Skin of body (tissue), 2 donors: ENCODE data around the gene ANKRD52. TPM values are rescaled to one million over a fixed set of nuclear protein-coding genes. Genes with fewer than 3 reads are reported as not detected.
"Not testable (repeated sequence)": the region's sequence is repeated elsewhere in the genome, so short reads cannot be mapped to it uniquely, and the experiment has no call there.

Experiments used
- DNase-seq: peaks from one replicate; lab custom pipeline; 2025; lab: John Stamatoyannopoulos, UW
- total RNA-seq: library from RNA; depleted of rRNA; stranded (reverse); fragments of >200 nt; gene quantifications from one replicate; pipeline ENCODE4 v1.2.3, GENCODE V29; 2014

The ANKRD52 gene
- total RNA-seq, 1 donor from 2014 or later, result 11.0 TPM

DNA sequence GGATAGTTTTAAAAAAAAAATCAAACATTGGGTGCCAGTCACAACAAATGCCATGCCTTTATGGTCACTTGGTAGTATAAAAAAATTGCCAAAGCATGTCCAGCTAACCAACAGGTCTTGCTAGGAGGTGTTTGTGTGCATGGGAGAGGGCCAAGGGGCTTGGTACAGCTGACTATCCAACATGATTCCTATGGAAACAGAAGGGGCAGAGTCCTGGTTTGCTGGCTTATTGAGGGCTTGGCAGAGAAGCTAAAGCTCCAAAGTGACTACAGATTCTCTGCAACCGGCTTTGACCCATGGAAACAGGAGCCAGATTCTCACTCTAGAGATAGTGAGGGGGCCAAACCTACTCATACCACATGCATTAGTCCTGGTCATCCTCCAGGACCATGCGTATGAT lies 14.3 kb upstream of the ANKRD52 start:
- DNase-seq, result not testable (repeated sequence)

DNA sequence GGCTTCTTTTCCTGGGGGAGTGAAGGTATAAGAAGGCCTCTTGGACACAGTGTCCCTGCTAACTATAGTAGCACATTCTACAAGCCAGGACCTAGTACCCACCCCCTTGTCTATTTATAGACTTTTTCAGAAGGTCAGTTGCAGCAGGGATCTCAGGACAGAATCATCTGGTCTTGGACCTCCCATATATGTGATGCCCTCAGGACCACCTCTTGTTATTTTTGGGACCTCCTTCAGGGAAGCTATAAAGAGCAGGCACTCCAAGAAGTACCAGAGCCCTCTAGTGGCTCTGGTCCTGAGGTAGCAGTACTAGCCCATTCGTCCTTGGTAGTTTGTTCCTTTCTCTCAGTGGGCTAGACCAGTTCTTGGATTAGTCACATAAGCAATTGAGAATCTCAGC lies 12.8 kb upstream of the ANKRD52 start:
- no peak for DNase-seq

DNA sequence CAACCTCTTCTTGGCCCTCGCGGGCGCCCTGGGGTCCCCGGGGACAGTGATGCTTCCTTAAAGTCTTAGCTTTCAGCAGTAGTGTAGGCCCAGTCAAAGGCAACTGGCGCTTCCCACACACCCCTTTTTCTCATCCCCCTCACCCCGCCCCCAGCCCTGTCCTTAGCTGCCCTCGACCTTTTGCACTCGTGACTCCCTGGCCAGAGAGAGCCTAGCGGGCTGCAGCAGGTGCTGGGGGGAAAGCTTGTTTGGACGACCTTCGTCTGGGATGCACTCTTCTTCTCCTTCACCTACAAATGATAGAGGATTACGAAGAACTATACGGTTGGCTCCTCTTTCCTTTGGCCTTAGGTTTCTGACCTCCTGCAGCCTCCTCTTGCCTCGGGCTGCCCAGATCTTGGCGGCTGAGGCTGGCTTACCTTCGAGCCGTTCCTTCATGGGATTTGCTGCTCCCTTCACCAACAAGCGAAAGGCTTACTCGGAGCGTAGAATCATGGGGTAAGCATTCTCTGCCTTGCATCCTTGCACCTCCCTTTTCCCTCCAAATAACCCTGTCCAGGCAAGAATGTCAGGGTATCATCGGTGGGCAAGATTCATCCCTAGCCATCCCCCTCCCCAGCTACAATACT lies 9.4 kb upstream of the ANKRD52 start:
- DNase-seq, result no peak

DNA sequence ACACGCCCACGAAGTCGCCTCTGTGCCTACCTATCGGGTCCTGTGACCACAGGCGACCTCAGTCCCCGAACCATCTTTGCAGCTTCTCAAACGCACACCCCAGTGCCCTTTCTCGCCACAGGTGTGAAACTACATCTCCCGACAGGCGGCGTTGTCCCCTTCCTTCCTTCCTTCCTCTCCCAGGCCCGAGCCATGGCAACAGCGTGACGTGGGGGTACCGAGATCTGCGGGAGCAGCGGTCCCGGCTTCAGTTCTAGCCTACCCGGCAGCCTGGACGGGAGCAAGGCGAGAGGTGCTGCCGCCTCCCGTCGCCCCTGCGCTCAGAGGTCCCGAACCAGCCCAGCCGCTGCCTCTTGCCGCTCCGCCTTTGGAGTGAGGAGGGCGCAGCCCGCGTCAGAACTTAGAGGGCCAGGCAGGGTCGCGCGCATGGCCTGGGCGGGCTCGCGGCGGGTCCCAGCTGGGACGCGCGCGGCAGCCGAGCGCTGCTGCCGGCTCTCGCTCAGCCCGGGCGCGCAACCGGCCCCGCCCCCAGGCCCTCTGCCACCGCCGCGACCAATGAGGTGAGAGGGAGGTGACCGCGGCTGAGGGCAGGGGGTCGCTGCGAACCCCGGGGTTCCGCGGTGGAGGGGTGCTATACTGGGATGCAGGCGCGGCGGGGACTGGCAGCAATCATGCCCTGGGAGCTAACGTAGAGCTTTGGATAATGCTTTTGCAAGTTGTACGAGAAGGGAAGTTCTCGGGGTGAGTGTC lies 8.7 kb upstream of the ANKRD52 start, which contains the start of gene COQ10A:
Gene COQ10A (plus strand): TSS at position 250 of the 750 bp plus-strand sequence. CDS start 177 bp downstream, at position 427.
- DNase-seq, result peak; percentile 74

DNA sequence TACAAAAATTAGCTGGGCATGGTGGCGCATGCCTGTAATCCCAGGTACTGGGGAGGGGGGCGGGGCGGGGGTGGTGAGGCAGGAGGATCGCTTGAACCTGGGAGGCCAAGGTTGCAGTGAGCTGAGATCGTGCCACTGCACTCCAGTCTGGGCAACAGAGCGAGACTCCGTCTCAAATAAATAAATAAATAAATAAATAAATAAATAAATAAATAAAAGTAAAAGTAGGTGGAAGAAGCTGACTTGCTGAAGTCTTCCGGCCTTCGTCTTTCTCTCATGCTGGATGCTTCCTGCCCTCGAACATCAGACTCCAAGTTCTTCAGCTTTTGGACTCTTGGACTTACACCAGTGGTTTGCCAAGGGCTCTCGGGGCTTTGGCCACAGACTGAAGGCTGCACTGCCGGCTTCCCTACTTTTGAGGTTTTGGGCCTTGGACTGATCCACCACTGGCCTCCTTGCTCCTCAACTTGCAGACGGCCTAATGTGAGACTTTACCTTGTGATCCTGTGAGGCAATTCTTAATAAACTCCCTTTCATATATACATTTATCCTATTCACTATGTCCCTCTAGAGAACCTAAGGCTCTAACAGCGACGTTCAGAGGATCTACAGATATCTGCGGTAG lies 8.0 kb upstream of the ANKRD52 start:
- DNase-seq, result not testable (repeated sequence)

DNA sequence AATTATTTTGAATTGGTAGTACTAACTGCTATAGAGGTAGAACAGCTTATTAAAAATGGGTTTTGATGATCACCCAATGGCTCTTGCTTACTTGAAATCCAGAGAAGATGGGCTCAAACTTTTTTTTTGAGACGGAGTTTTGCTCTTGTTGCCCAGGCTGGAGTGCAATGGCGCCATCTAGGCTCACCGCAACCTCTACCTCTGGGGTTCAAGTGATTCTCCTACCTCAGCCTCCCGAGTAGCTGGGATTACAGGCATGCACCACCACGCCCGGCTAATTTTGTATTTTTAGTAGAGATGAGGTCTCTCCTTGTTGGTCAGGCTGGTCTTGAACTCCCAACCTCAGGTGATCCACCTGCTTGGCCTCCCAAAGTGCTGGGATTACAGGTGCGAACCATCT lies 4.8 kb upstream of the ANKRD52 start:
- DNase-seq, result not testable (repeated sequence)

DNA sequence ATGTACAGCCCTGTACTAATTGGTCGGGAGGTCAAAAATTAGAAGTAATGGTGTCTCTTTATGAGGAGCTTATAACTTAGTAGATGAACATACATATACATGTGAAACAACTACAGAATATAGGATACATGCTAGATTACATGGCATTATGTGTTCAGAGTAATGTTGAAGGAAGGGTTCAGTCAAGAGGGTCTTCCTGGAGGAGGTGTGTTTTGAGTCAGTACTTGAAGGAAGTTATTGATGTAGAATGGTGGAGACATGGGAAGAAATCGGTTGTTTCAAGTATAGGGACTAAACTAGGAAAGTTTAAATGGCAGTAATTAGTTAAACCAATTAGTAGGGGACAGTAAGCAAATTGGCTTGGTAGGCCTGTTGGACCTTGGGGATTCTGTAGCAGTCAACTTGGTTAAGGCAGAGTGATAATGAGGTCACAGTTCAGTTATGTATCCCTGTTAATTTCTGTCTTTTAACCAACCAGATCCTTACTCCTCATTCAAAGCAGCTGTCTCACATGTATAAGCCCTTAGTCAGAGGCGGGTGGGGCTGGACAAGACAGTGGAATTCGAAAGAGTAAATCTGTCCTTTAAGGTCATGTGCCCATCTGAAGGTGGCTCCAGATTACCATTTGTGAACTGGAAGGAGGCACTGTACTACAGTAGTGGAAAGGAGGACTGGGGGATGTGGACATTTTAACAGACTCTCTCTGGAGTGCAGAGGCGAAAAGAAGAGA lies 3.5 kb upstream of the ANKRD52 start:
- no peak for DNase-seq

DNA sequence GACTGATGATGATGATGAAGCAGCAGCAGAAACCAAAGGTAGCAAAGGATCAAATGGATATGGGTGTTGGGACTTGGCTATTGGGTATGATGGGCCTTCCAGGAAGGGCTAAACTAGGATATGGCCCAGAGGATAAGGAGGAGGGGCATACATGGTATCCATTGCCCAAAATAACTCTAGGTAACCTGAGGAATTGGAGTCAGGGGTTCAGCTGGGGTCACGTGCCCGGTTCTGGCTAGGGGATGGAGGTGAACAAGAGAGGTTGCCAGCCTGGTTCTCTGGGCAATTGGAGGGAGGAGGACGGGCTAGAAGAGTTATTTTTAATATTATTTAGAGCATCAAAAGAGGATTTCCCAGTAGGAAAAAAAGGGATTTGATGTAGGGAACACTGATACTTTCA lies 2.7 kb upstream of the ANKRD52 start:
- DNase-seq, result no peak

DNA sequence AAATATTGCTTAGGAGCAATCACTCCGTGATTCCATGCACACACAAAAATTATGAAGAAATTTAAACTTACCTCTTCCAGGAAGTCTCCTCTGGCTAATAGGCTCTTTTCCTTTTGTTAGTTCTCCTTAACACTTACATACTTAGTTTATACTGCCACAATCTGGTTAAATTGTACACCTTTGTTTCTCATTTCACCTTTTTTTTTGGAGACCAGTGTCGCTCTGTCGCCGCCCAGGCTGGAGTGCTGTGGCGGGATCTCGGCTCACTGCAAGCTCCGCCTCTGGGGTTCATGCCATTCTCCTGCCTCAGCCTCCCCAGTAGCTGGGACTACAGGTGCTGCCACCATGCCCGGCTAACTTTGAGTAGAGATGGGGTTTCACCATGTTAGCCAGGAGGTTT lies 2.2 kb upstream of the ANKRD52 start:
- no peak for DNase-seq

DNA sequence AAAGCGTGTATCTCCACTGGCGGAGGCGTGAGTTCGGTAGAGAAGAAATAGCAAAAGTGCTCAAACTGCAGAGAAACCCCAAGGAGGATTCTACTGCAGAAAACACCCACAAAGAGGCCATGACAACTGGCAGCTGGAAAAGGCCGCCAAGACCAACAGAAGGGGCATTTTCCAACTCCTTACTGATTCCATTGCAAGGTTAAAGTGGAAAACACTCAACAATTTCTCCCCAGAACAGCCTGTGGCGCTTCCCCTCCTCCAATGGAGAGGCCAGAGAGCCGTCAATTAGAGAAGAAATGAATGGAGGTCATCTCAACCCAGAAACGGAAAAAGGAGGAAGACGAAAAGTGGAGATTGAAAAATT lies 618 bp upstream of the ANKRD52 start:
- no peak for DNase-seq

DNA sequence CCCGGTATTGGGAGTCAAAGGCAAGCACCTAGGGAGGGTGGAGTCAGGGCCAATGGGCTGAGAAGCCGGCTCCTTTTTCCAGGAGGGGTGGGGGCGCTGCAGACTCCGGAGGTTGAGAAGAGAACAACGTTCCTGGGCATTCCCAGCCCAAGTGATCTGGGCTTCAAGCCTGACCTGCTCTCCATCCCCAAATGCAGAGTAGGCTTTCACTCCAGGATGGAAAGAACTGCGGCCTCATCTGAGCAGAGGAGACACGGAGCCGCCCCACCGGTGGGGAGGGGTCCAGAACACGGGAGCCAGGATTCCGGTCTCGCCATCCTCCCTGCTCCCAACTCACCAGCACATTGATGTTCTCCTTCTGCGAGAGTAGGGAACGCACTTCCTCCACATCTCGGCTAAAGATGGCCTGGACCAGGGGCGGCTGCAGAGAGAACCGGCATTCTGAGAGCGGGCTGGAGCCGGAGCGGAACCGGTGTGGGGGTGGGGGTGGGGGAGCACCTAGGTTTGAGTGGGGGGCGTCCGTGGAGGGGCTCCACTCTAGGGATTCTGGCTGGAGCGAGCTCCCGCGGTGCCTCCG lies 605 bp downstream of the ANKRD52 start:
- no peak for DNase-seq

DNA sequence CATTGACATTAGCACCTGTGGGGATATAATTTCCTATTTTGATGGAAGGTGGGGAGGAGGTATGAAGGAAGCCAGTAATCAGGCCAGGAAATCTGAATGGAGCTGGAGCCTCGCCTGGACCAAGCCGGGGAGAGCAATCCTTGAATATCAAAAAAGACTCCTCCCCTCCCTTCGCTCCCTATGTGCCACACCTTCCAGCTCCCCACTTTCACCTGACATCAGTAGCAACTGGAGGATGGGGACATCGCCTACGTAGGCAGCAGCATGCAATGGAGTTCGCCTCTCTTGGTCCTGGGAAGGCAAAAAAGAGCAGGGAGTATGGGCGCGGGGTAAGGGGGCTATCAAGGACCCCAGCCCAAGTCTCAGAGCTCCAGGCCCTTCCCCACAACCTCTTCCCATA lies 1.1 kb downstream of the ANKRD52 start:
- DNase-seq, result no peak

DNA sequence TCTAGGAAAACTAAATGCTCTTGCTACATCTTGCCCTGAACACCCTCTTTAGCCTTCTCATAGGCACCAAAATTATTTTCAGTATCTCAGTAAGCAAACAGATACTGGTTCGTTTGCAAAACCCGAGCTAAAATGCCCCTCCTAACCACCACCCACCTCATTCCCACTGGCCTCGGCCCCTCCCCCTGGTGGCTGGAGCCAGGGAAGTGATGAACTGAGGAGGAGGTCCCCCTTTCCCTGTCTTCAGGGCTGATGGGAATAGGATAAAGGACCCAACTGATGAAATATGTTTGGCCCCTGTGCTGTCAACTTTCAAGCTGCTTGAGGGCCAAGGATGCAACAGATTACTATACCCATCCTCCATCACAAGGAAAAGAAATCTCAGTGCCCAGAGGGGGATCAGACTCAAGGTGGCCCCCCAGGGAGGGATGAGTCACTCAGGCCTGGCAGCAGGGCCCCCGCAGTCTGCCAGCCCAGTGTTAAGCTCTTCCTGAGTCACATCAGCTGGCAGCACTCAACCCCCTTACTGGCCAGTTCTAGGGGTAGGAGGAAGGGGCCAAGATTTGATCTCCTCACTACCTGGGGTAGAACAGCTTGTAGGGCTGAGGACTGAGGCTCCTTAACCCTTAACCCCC lies 1.7 kb downstream of the ANKRD52 start:
- DNase-seq, result no peak

DNA sequence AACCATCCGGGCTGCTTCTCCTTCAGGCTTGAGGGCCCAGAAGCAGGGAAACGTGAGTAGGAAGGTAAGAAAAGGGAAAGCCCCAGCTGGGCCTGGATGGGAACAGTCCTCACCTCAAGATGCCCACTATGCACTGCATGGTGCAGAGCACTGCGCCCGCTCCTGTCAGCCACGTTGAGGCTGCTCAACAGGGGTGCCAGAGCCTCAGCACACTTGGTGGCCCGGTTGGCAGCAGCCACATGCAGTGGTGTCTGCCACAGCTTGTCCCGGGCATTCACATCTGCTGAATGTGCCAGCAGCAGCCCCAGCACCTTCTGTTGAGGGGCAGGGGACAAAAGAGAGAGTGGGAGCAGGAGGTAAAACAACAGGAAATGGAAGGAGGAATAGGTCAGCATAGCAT lies 2.5 kb downstream of the ANKRD52 start:
- no peak for DNase-seq

DNA sequence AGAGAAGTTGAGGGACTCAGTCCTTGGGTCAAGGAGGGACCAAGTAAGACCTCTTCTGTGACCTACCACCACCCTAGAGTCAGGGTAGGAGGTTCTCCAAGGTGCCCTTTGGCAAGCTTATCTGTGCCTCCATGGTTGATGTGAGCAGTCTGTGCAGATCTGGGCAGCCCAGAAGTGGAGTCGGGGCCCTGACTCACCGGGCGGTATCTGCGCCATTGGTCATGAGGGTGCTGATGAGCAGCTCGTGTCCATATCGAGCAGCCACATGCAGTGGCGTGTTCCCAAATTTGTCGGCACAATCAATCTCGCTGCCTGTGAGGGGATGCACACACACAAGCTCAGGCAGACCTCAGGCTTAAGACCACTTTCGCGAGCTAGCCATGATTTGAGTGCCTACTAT lies 5.1 kb downstream of the ANKRD52 start:
- no peak for DNase-seq

DNA sequence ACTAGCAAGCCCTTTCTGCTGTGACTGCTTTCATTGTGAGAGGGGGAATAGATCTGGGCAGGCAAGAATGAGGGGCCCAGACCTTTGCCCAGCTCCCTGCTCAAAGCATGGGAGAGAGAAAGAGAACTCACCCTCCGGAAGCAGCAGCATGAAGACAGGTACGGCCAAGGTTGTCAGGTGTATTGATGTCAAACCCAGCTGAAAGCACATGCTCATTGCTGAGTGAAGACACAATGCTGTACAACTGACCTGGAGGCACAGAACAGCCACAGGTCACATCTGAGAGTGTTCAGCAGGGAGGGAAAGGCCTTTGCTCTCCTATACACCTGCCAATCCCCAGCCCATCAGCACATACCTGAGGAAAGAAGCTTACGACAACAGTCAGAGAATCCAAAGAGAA lies 5.5 kb downstream of the ANKRD52 start:
- no peak for DNase-seq

DNA sequence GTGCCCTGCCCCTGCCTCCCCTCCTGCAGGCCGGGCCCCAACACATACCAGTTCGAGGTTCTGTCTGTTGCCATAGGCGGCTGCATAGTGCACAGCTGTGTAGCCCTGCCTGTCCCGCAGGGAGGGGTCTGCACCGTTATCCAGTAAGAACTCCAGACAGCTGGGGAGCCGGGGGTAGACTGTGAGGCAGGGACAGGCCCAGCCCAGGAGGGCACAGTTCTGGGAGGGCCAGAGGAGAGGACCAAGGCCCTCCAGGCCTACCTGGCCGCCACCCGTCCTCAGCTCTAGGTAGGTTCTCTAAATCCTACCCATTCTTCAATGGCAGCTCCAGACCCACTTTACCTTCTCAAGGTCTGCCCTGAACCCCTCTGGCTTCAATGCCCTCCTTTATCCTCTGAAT lies 9.5 kb downstream of the ANKRD52 start:
- no peak for DNase-seq

DNA sequence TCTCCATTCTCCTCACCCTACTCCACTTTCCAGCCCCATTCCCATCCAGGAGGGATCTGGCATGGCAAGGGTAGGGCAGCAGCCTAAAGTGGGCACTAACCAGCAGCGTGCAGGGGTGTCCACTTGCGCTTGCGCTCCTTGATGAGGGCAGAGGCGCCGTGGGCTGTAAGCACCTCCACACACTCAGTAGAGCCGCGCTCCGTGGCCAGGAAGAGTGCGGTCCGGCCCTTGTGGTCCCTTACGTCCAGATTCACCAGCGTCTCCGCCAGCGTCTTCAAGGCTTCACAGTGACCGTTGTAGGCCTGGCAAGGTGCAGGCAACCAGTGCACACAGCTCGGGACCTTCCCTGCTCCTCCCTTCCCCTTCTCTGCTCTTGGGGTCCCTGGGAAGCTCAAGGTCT lies 10.3 kb downstream of the ANKRD52 start:
- DNase-seq, result no peak

DNA sequence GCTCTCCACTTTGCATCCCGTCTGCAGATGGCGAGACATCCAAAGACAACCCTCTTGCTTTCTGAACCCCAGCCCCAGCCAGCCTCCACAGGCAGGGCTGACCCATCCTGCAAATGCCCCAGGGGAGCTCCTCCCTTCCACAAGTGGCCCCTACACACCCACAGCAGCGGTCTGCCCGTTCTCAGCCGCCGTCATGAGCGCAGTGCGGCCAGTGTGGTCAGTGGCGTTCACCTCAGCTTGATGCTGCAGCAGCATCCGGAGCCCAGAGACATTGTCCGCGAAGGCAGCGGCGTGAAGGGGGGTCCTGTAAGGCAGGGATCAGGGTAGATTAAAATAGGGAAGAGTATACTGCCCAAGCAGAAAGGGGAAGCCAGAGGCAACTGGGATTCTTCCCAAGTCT lies 13.7 kb downstream of the ANKRD52 start:
- no peak for DNase-seq

DNA sequence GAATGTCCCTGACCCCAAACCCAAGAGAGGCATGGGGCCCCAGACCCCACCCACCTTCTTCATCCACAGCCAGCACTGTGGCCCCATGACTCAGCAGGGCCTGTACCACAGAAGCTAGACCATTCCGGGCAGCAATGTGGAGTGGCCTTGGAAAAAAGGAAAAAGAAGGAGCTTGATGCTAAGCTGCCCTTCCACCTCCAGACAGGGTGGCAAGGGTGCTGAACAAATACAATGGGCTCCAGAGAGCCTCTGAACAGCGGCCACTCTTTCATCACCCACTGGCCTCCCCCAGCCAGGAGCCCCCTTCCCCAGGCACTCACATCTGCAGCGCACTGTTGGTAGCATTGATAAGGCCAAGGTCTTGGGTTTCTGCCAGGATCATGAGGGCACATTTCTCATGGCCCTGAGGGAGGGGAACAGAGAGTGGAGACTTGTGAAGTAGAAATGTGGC lies 14.4 kb downstream of the ANKRD52 start:
- DNase-seq, result no peak

DNA sequence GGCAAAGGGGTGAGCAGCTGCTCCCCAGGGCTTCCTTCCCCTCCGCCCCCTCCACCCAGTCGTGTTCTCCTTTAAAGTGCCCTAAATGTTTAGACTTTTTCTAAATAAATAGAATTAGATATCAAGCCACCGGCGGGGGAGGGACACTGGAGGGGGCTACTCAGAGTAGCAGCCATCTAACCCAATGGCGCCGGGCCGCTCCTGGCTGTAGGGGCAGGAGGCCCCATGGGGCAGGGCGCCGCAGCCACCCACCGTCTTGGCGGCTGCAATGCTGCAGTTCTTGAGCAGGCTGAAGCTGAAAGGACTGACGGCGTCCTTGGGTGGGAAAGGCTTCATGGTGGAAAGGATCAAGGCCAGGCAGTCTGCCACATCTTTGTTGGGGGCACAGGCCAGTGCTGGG lies 15.2 kb downstream of the ANKRD52 start:
- DNase-seq, result no peak
